Fibroblast of skin of back (primary cell): Measurements from ENCODE around the gene DARS1.

Experiments
- DNase-seq: peaks from one replicate; pipeline ENCODE4 v3.0.0-alpha.2; 2013

Gene DARS1

GRCh38 chr2:136015699-136016098 is 30.3 kb upstream of the DARS1 start:
- no peak for DNase-seq

DNA sequence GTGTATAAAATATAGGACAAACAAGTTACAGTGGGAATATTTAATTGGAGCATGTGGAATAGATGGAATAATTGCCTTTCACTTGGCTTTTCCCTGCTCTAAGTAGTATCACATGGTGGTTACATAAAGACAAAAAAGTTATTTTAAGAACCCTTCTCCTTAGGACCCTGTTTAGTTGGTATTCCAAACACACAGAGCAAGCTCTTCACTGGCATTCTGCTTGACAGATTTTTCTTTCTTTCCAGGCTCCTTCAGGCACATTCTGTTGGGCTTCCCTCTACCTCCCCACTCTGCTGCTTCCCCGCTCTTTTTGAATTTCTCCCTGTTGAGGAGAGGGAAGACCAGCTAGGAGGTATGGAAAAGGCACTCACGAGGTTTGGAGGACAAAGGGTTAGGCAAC is 29.0 kb upstream of the DARS1 start:
- no peak for DNase-seq

DNA sequence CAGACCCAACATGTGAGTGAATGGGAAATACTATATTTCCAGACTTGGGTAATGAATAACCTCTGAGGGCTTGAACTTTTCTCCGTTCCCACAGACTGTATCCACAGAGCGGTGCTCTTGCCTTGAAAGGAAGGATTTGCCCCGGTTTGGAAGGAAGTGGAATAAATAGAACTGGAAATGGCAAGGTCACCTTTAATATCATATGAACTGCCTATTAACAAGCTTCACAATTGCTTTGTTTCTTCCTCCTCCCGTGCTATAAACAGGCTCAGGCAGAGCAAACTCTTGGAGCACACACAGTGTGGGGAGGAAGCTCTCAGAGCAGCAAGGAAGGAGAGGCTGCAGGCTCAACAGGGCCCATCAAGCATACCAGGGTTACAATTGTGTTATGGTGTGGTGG is 28.5 kb upstream of the DARS1 start:
- no peak for DNase-seq

- DNase-seq, result no peak
Observed at GRCh38 chr2:136013136-136013685, 27.8 kb upstream of the DARS1 start.

DNA sequence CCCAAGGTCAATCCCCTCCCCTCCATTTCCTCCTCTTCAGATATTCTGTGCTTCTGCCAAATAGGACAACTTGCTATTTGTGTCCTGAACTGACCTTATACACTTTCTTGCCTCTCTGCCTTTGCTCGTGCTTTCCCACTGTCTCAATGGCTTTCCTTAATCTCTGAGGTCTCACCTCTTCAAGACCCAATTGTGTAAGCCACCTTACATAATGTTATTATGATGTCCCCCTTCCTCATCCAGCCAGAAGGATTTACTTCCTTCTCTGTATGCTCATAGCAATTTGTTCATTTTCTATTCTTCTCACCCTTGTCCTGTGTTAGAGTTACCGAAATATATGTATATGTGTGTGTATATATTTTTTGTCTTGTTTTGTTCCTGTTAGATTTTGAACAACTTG is 26.9 kb upstream of the DARS1 start:
- no peak for DNase-seq

- DNase-seq, result peak; percentile 80
Observed at GRCh38 chr2:136010126-136010525, 24.7 kb upstream of the DARS1 start.

DNA sequence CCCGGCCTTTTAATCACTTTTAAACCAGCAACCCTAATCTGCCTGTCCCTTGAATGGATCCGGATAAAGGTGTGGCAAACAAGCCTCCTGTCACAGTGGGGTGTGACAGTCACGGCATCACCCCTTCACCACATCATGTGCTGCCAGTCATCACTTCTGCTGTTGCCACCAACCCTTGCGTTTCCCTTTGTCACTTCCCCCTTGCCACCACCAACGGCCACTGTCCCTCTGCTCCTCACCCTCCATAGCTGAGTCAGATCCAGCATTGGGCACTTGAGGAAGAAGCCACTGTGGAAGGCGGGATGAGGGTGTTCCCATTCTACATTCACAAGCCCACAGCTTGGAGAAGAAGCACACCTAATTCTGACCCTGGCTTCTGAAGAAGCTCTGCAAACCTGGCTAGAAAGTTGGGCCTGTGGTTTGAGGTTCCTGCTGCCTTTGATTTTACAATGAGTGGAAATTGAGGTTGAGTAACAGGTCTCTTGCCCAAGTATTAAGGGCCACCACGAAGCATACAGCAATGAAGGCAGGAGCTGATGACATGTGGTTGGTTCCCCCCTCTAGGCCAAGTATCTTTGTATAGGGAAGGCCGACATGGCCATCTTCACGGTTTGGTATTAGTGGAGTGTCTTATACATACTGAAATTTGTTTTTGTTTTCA is 22.9 kb upstream of the DARS1 start:
- no peak for DNase-seq

GRCh38 chr2:136006658-136007057 is 21.2 kb upstream of the DARS1 start:
- DNase-seq, result peak; percentile 27

DNA sequence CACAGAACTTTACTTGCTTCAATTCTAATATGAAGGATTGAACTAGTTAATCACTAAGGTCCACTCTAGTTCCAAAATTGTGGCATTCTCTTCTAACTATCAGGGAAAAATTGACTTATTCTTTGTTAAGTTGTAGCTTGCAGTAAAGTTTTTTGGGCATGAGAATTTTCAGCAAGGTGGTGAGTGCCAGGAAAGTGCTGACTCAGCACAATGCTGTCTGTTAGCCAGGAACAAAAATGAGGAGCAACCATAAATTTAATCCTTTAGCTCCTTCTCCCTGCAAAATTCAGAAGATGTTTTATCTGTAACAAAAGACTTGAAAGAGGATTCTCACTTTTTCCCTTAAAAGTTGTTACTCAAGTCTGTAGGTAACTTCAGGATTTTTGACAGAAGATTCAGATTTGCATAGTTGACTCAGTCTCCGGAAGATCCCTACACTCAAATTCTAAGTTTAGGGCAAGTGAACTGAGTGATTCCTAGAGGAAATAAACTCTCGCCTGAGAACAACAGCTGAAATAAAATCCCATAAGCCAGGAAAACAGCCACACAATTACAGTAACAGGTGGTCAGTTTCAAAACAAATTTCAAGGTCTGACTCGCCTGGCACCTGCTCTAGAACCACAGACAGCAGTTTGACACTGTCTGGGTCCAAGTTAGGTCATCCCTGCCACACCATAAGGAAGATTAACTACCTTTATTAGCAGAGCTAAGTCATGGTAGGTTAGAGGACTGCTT is 20.2 kb upstream of the DARS1 start:
- no peak for DNase-seq

- no peak for DNase-seq
Observed at GRCh38 chr2:136004965-136005364, 19.5 kb upstream of the DARS1 start.

GRCh38 chr2:136001131-136001530 is 15.7 kb upstream of the DARS1 start:
- DNase-seq, result no peak

GRCh38 chr2:136000502-136000901 is 15.1 kb upstream of the DARS1 start:
- no peak for DNase-seq

DNA sequence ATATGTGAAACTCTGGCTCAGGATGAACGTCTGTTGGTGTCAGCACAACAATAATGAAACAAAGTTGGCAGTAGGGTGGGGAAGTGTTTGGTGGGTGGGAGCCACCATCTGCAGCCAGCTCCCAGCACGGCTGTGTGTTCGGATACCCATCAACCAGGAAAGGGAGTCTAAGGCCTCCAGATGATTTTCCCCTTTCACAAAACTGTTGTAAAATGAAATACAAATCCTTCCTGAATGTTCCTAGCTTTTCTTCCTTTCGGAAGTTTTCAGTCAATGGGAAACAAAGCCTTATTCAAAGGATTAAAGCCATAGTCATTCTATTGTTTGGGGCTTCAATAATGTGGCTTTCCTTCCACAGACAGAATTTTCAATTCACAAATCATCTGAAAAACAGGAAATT is 14.5 kb upstream of the DARS1 start:
- no peak for DNase-seq

DNA sequence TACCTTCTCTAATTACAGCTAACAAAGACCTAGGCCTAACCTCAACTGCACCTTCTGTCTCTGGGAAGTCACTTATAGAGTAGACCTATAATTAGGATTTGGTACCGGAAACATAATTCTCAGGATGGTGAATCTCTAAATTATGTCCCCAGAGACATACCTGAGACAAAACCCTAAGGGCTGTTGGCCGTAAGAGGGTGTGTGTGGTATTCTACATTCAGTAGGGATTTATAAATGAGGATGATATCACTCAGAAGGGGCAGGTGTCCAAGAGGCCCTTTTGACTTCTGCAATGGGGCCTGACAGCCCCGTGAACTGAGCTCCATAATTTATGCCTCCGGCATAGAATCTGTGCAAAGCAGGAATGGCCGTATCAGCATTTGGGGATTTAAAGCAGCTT is 13.5 kb upstream of the DARS1 start:
- no peak for DNase-seq

- DNase-seq, result no peak
Observed at GRCh38 chr2:135997380-135997779, 12.0 kb upstream of the DARS1 start.

- DNase-seq, result no peak
Observed at GRCh38 chr2:135996304-135996703, 10.9 kb upstream of the DARS1 start.

DNA sequence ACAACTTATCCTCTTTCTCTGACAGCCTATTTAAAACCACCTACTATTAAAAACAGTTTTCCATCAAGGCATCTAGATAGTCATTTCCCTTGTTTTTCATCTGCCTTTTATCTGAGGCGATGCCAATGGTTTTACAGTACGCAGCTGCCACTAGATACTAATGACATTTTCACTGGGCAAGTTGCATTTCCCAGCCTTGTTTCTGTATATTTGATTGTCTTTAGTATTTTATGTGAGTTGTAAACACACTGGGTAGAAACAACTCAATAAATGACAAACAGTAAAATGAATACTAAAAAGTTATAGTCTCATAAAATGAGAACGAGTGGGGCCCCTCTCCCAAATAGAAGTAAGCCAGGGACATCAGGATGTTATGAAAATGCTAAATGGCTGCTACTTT is 8.9 kb upstream of the DARS1 start:
- no peak for DNase-seq

DNA sequence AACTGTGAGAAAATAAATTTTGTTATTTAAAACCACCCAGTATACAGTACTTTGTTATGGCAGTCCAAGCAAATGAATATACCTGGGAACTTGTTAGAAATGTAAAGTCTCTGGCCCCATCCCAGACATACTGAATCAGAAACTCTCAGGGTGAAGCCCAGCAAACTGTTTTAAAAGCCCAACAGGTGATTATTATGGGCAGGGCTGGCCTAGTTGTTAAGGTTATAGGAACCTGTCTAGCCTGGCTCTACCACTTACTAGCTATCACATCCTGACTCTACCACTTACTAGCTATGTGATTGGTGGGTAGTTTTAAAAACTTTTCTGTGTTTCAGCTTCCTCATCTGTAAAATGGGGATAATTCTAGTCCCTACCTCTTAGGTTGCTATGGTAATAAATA is 8.0 kb upstream of the DARS1 start:
- DNase-seq, result no peak

DNA sequence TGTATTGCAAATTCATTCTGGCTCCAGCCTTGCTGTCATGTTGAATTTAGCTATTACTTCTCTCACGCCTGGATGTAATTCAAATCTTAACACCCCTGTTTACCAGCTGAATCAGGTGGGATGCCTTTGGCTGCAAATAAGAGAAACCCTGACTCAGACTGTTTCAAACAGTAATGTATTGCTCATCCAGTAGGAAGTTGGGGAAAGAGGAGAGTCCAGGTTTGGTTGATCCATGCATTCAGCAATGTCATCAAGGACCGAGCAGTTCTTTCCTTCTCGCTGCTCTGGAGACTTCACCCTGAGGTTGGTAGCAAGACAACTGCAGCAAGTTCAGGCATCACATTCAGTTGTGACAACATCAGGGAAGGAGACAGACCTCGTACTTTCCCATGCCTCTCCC is 6.4 kb upstream of the DARS1 start:
- no peak for DNase-seq

DNA sequence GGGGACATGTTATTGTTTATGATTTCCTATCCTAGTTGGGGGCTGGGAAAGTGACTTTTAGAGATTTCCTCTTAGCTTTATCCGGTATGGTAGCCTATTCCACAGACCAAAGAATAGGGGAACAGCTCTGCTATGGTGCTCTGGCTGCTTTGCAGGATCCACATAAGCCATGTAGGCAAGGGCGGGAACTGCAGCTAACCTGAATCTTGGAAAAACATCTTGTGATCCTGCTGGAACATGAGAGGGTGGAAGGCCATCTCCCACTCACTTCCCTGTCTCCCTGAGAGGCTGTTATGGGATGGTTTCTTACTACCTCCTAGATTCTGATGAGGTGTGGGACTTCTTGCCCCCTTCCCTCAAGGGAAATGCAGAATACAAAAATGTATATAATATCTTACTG is 2.0 kb upstream of the DARS1 start:
- DNase-seq, result no peak

GRCh38 chr2:135986507-135986906 is 1.1 kb upstream of the DARS1 start:
- no peak for DNase-seq

GRCh38 chr2:135985826-135986393 is 484 bp upstream of the DARS1 start:
- no peak for DNase-seq

GRCh38 chr2:135984199-135985017 is 1.0 kb downstream of the DARS1 start:
- peak; percentile 2 for DNase-seq
